SK-N-MC (cell line): ENCODE data around the gene NUDT1.

ENCODE experiments used
- DNase-seq: peaks from one replicate; pipeline ENCODE4 v3.0.0-alpha.2; 2011; ENCODE audit warnings: low read depth, low spot score
- H3K27ac ChIP-seq: fragments of 200-600 bp; sonication (generic); 2 replicates; pipeline ENCODE4 v1.5.1; 2016; ENCODE audit warnings: mixed run types
- H3K36me3 ChIP-seq: fragments of 200-600 bp; sonication (generic); 2 replicates; pipeline ENCODE4 v1.6.1; 2017; ENCODE audit warnings: antibody characterized with exemption, low read length, mixed read lengths; ENCODE audit not compliant: insufficient read depth
- H3K4me3 ChIP-seq: fragments of 200-600 bp; sonication (generic); 2 replicates; pipeline ENCODE4 v1.5.1; 2016
- H3K9ac ChIP-seq: fragments of 200-600 bp; sonication (generic); 2 replicates; pipeline ENCODE4 v1.8.0; 2017; ENCODE audit warnings: mixed run types, mixed read lengths; ENCODE audit not compliant: insufficient read length
- H3K9me3 ChIP-seq: fragments of 200-600 bp; sonication (generic); 2 replicates; pipeline ENCODE4 v1.6.1; 2017; ENCODE audit warnings: low read depth, mild to moderate bottlenecking, antibody characterized with exemption, low read length, moderate library complexity, mixed read lengths
- EZH2 ChIP-seq: fragments of 200-600 bp; sonication (generic); IDR thresholded peaks from one replicate; pipeline ENCODE4 v1.6.1; 2017; ENCODE audit warnings: antibody characterized with exemption
- FOXP2 ChIP-seq: optimal IDR thresholded peaks from 2 replicates; pipeline ENCODE3; 2011; ENCODE audit warnings: mild to moderate bottlenecking, moderate library complexity; ENCODE audit not compliant: insufficient read depth; ENCODE audit errors: extremely low read length, control extremely low read depth
- POLR2AphosphoS5 ChIP-seq: IDR thresholded peaks from 2 replicates; pipeline ENCODE4 v1.6.1; 2012; ENCODE audit warnings: mild to moderate bottlenecking, low read depth, low read length, borderline replicate concordance

The NUDT1 gene

DNA sequence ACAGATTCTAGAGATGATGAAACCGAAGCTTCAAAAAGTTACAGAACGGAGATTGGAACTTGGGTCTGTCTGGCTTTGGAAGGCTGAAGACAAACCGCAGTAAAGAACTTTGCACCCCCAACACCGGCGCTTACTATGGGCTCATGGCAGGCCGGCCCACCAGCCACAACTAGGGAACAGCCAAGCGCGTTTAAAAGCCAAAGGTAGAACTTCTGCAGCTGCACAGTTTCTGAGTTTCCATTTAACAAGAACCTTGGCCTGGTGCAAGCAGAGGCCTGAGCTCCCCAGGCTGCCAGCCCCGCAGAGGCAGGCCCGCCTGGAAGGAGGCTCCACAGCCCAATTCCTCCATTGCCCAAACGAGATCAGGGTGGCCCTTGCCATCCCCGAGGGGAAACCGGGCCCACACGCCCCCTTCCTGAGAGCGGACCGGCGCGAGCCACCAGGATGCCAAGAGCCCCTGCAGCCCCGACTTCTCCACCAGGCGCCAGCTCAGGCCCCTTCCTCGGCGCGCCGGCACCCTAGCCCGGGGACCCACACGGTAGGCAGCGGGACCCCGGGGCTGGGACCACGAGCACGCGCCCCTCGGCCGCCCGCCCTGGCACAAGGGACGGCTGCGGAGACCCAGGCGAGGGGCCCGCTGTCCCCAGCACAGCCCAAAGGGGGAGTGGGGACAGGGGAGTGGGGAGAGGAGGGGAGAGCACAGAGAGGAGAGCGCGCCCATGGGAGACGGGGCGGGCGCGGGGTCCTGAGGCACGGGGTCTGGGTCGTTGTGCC, 9.8 kb upstream of the NUDT1 start:
- no peaks in the 10 kb centered on the region for H3K9me3 ChIP-seq
- TF ChIP-seq POLR2AphosphoS5 (no peak), EZH2 (no peak), FOXP2 (no peak)
- H3K9ac ChIP-seq = peak overlapping the region; percentile 96
- H3K36me3 ChIP-seq = peaks cover 44% of the 10 kb centered on the region
- no peak for DNase-seq
- H3K4me3 ChIP-seq = peak overlapping the region; percentile 97
- 0 out of 2 replicates have a peak overlapping the region, but pooled peaks have one; percentile 36 for H3K27ac ChIP-seq

DNA sequence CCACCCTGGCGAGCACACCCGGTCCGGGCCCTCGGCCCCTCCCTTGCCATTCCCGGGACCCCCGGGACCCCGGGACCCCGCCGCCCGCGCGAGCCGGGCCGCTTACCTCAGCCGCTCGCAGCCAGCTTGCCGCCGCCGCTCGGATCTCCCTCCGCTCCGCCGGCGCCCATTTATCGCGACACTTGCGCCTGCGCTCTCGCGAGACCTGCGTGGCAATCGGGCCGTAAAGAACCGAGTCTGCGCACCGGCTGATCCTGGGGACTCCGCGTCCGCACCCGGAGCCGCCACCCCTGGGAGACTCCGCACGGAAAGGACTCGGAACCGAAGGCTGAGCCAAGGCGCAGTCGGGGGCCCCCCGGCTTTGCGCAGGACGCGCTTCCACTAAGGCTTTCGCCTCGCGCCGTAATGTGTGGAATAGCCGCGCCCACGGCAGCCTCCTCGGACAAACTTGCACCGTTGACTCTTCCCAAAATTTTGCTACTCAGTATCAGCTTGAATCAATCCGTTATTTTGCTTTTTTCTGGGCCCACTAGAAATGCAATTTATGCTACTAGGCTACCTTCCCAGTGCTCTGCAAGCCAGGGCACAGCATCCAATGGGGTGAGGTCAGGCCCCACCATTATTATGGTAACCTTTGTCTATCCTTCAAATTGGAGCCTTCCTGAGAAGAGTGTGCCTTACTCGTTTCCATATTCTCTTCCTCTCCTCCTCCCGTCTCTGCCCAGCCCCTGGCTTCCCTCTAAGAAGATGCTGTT, 9.1 kb upstream of the NUDT1 start, which contains the start of gene MAD1L1:
Gene MAD1L1, minus strand, starts transcription at position 180 of the 755 bp plus-strand sequence. CDS start 2,812 bp downstream, outside the sequence.
- peak; percentile 42 for DNase-seq
- Histone ChIP-seq H3K4me3 (peak within 1 kb of the TSS; percentile 97), H3K36me3 (peaks cover 43% of the 10 kb centered on the region)

DNA sequence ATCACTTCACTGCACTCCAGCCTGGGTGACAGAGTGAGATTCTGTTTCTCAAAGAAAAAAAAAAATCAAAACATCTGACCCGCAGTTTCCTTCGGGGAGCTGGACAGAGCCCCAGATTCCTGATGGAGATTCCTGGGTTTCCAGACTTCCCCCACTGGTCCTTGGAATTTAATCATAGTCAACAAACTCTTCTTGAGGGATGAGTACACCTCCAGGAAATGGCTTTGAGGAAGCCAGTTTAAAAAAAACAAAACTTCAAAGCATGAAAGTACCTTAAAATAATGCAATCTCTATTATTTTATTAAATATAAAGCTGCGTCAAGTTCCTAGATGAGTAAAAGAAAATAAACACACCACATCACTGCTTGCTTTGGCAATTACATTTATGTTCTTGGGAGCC, 8.1 kb upstream of the NUDT1 start:
- H3K27ac ChIP-seq = no peak overlapping the region

More for the DNA sequence above, 9.1 kb upstream of the NUDT1 start, which contains the start of gene MAD1L1:
- H3K27ac ChIP-seq = 0 out of 2 replicates have a peak within 1 kb of the TSS, but pooled peaks have one; percentile 36
- TF ChIP-seq FOXP2 (no peak), POLR2AphosphoS5 (peak; percentile 75), EZH2 (no peak)
- H3K9ac ChIP-seq = peak within 1 kb of the TSS; percentile 96
- no peaks in the 10 kb centered on the region for H3K9me3 ChIP-seq

DNA sequence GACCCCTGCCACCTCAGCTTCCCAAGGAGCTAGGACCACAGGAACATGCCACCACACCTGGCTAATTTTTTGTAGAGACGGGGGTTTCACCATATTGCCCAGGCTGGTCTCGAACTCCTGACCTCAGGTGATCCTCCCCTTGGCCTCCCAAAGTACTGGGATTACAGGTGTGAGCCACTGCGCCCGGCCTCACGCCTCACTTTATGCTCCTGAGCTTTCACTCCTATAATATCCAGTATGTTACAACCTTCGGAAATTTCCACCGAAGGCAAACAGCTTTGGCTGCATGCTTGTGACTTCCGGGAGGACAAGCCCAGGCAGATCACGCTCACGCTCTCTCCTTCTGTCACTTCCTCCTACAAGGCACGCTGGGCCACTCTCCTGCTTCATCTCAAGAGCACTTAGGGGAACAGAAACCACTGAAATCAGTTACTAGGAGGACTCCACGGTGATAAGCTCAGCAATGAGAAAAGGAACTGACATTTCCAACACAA, 4.9 kb upstream of the NUDT1 start:
- Histone ChIP-seq H3K4me3 (no peak overlapping the region), H3K27ac (no peak overlapping the region), H3K9me3 (no peaks in the 10 kb centered on the region), H3K9ac (no peak overlapping the region), H3K36me3 (peaks cover 47% of the 10 kb centered on the region)
- TF ChIP-seq EZH2 = no peak
- no peak for DNase-seq

More for the DNA sequence above, 8.1 kb upstream of the NUDT1 start:
- Histone ChIP-seq H3K36me3 (peaks cover 49% of the 10 kb centered on the region), H3K4me3 (no peak overlapping the region), H3K9me3 (no peaks in the 10 kb centered on the region), H3K9ac (no peak overlapping the region)
- no peak for TF ChIP-seq POLR2AphosphoS5
- no peak for TF ChIP-seq EZH2
- no peak for TF ChIP-seq FOXP2
- DNase-seq = no peak

DNA sequence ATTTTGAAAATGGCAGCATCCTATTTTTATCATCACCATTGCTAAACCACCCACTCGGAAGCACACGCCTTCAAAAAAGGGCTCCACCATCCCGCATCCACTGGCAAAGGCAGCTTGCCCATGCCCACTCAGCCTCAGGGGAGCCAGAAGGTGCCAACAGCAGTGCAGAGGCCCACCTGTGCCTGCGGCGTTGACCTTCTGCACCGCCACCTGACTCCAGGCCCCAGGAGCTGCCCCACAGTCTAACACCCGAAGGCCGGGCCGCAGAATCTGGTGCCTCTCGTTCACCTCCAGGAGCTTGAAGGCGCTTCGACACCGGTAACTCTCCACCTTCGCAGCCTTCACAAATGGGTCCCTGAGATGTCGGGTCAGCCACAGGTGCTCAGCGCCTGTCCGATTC, 2.8 kb upstream of the NUDT1 start:
- no peak for DNase-seq
- Histone ChIP-seq H3K27ac (no peak overlapping the region), H3K9me3 (no peaks in the 10 kb centered on the region), H3K9ac (no peak overlapping the region), H3K4me3 (no peak overlapping the region), H3K36me3 (peaks cover 47% of the 10 kb centered on the region)
- TF ChIP-seq POLR2AphosphoS5 = no peak
- no peak for TF ChIP-seq FOXP2
- no peak for TF ChIP-seq EZH2

DNA sequence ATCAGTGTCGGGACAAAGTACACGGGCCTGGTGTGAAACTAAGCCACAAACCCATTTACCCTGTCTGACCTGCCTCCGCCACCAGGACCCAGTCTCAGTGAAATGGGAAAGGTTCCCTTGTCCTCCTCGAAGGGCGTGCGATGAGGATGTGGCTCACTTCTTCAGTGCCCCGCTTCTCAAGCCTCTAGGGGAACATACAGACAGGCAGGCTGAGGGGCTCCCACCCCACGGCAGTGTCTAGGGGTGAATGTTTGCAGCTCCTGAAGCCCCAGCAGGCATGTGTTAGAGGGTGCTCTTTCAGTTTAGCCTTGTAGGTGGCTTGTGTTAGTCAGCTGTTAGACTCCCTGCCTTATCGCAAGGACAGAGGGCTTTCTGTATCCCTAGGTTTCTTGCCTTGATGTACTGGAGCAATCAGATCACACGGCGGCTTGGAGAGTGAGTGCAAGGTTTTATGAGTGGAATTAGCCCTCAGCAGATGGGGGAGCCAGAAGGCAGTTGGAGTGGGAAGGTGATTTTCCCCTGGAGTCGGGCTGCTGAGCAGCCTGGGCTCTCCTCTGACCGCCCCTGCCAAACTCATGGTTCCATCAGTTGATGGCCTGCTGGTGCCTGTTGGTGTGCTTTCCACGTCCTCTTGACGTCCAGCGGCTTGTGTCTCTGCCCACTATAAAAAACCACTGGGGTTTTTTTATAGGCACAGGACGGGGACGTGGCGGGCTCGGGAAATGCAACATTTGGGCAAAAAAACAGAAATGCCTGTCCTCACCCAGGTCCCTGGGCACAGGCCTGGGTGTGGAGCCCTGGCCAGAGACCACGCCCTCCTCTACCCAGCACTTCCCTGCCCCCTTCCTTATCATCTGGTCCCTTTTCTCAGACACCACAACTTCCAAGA, 759 bp downstream of the NUDT1 start:
- H3K4me3 ChIP-seq = peak overlapping the region; percentile 91
- peak overlapping the region; percentile 21; the same call in 1 of the 2 replicates for H3K27ac ChIP-seq
- peak overlapping the region; percentile 96 for H3K9ac ChIP-seq
- peaks cover 20% of the 10 kb centered on the region for H3K36me3 ChIP-seq
- DNase-seq = no peak
- H3K9me3 ChIP-seq = no peaks in the 10 kb centered on the region
- TF ChIP-seq POLR2AphosphoS5 (no peak), EZH2 (no peak), FOXP2 (no peak)

DNA sequence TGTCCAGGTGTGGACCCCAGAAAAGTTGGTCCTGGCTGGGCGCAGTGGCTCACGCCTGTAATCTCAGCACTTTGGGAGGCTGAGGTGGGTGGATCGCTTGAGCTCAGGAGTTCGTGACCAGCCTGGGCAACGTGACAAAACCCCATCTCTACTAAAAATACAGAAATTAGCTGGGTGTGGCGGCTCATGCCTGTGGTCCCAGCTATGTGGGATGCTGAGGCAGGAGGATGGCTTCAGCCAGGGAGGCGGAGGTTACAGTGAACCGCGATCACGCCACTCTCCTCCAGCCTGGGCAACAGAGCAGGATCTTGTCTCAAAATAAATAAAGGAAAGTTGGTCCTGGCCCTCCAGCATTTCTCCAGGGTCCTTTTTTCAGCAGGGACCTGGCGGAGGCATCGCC, 1.4 kb downstream of the NUDT1 start:
- Histone ChIP-seq H3K9ac (no peak overlapping the region), H3K27ac (no peak overlapping the region), H3K4me3 (no peak overlapping the region), H3K36me3 (peaks cover 13% of the 10 kb centered on the region), H3K9me3 (no peaks in the 10 kb centered on the region)
- TF ChIP-seq EZH2 (no peak), FOXP2 (no peak), POLR2AphosphoS5 (no peak)
- DNase-seq = no peak
